Measurements from ENCODE around the gene PDE5A.

Gene PDE5A

DNA sequence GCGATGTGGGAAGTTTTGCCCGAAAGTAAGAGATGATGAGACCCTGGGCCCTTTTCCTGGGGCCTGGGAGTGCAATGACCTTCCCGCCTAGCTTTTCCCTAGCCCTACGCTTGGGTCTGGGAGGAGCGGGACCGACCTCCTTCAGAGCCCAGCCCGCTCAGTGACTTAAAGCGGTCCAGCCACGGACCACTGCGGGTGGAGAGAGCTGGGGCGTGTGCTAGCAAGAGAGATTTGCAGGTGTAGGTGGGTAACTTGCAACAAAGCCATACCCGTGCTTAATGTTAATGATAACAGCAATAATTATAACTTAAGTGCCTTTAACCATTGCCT, 503 bp upstream of the PDE5A start (continued):
- TF ChIP-seq, protein P1, sequence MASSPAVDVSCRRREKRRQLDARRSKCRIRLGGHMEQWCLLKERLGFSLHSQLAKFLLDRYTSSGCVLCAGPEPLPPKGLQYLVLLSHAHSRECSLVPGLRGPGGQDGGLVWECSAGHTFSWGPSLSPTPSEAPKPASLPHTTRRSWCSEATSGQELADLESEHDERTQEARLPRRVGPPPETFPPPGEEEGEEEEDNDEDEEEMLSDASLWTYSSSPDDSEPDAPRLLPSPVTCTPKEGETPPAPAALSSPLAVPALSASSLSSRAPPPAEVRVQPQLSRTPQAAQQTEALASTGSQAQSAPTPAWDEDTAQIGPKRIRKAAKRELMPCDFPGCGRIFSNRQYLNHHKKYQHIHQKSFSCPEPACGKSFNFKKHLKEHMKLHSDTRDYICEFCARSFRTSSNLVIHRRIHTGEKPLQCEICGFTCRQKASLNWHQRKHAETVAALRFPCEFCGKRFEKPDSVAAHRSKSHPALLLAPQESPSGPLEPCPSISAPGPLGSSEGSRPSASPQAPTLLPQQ (tag by site-specific recombination; IDR thresholded peaks at IDR 0.05): peak; percentile 2; the same call in 1 of the 2 replicates
- no peak for TF ChIP-seq ZNF16 (tag by site-specific recombination; IDR thresholded peaks at IDR 0.05; ENCODE audit: low read depth)
- TF ChIP-seq ZSCAN30 (tag by site-specific recombination; IDR thresholded peaks at IDR 0.05): no peak
- TF ChIP-seq ZNF596 (tag by site-specific recombination; IDR thresholded peaks at IDR 0.05): no peak
- TF ChIP-seq SP7 (tag by site-specific recombination; IDR thresholded peaks at IDR 0.05): 0 out of 2 replicates have a peak, but pooled peaks have one; percentile 8
- TF ChIP-seq ZNF747 (tag by site-specific recombination; IDR thresholded peaks at IDR 0.05): no peak
- no peak for TF ChIP-seq ZNF341 (tag by site-specific recombination; IDR thresholded peaks at IDR 0.05; ENCODE audit: low read depth)
- TF ChIP-seq, protein P2, sequence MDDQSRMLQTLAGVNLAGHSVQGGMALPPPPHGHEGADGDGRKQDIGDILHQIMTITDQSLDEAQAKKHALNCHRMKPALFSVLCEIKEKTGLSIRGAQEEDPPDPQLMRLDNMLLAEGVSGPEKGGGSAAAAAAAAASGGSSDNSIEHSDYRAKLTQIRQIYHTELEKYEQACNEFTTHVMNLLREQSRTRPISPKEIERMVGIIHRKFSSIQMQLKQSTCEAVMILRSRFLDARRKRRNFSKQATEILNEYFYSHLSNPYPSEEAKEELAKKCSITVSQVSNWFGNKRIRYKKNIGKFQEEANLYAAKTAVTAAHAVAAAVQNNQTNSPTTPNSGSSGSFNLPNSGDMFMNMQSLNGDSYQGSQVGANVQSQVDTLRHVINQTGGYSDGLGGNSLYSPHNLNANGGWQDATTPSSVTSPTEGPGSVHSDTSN (CRISPR knock-in tag; IDR thresholded peaks at IDR 0.05): 0 out of 2 replicates have a peak, but pooled peaks have one; percentile 5
- TF ChIP-seq, protein P3, sequence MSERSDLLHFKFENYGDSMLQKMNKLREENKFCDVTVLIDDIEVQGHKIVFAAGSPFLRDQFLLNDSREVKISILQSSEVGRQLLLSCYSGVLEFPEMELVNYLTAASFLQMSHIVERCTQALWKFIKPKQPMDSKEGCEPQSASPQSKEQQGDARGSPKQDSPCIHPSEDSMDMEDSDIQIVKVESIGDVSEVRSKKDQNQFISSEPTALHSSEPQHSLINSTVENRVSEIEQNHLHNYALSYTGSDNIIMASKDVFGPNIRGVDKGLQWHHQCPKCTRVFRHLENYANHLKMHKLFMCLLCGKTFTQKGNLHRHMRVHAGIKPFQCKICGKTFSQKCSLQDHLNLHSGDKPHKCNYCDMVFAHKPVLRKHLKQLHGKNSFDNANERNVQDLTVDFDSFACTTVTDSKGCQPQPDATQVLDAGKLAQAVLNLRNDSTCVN (tag by site-specific recombination; optimal IDR thresholded peaks at IDR 0.05): peak; percentile 8
- peak; percentile 93 for TF ChIP-seq ZBTB48 (tag by site-specific recombination; IDR thresholded peaks at IDR 0.05)
- TF ChIP-seq ZNF501 (tag by site-specific recombination; IDR thresholded peaks at IDR 0.05): no peak
- TF ChIP-seq SP2 (tag by site-specific recombination; IDR thresholded peaks at IDR 0.05): no peak
- no peak for TF ChIP-seq ZNF133 (tag by site-specific recombination; IDR thresholded peaks at IDR 0.05)
- no peak for TF ChIP-seq ZNF292 (tag by site-specific recombination; IDR thresholded peaks at IDR 0.05; ENCODE audit: borderline replicate concordance, low read depth)
- TF ChIP-seq KLF16 (tag by site-specific recombination; IDR thresholded peaks at IDR 0.05): no peak
- TF ChIP-seq, protein P4, sequence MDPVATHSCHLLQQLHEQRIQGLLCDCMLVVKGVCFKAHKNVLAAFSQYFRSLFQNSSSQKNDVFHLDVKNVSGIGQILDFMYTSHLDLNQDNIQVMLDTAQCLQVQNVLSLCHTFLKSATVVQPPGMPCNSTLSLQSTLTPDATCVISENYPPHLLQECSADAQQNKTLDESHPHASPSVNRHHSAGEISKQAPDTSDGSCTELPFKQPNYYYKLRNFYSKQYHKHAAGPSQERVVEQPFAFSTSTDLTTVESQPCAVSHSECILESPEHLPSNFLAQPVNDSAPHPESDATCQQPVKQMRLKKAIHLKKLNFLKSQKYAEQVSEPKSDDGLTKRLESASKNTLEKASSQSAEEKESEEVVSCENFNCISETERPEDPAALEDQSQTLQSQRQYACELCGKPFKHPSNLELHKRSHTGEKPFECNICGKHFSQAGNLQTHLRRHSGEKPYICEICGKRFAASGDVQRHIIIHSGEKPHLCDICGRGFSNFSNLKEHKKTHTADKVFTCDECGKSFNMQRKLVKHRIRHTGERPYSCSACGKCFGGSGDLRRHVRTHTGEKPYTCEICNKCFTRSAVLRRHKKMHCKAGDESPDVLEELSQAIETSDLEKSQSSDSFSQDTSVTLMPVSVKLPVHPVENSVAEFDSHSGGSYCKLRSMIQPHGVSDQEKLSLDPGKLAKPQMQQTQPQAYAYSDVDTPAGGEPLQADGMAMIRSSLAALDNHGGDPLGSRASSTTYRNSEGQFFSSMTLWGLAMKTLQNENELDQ (tag by site-specific recombination; IDR thresholded peaks at IDR 0.05; ENCODE audit: low read depth): no peak
- no peak for TF ChIP-seq ZNF549 (tag by site-specific recombination; IDR thresholded peaks at IDR 0.05)

DNA sequence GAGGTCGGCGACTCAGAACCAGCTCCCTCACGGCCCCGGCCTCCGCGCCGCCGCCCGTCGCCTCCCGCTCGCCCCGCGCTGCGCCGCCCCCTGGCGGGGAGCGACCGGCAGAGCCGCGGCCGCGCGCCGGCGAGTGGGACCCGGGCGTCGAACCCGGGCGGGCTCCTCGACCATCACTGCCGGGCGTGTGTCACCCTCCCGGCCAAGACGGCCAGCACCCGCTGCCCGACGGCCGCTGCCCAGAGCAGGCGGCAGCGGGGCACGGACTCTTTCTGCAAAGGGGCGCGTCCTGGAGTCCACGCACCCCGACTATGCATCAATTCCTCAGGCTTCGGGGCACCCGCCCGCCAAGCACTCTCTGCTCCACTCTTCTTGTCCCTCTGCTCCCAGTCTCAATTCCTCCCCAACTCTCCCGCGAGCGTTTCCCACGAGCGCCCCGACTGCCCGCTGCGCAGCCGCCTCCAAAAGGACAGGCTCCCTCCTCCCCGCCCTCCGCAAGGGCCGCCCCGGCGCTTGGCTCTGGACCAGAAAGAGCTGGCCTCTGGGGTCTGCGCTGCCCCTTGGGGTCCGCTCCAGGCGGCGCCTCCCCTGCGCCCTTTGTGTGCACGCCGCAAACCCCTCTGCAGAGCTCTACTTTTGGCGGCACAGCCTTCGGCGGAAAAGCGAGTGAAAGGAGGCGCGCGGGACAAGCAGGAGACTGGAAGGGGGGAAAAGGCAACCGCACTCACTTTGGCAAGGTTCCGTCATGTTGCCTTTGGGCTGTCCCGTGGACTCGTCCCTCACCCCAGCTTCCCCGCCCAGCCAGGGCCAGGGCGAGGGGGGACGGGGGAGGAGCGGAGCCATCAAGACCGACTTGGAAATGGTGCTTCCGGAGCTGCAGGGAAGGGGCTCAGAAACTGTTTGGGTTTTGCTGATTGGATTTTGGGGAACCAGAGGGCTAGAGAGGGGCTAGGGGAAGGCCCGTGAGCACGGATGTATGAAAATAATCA, 1.0 kb downstream of the PDE5A start:
- ChIA-PET CTCF (interaction anchor here (0.6 to 3.1 kb wide), 19 partner anchors 10 to 525 kb away, joined by 3 to 18 read pairs (median 4); partner anchors contain the start of gene MAD2L1), POLR2A (interaction anchor here (0.8 to 2.5 kb wide), 7 partner anchors 15 to 427 kb away, joined by 3 to 22 read pairs (median 4); no protein-coding TSS in a partner anchor)
- Histone ChIP-seq H3K4me1 (ENCODE audit: control insufficient read depth, insufficient read depth, low read length) (peaks cover 5% of the 10 kb centered on the region; the same call in 1 of the 2 replicates), H3K9me3 (ENCODE audit: control insufficient read depth, insufficient read depth, low read depth, low read length) (no peaks in the 10 kb centered on the region), H3K4me3 (ENCODE audit: low read depth, low read length) (peak overlapping the region; percentile 80), H3K36me3 (ENCODE audit: control insufficient read depth in 2 of 2, insufficient read depth in 1 of 2, low read length in 2 of 2) (no peaks in the 10 kb centered on the region), H3K27ac (ENCODE audit: extremely low read depth, low read depth, low read length) (peak overlapping the region; percentile 93)
- TF ChIP-seq ZIC2 (tag by site-specific recombination; IDR thresholded peaks at IDR 0.05) (peak; percentile 63; the same call in 1 of the 2 replicates), ZNF48 (tag by site-specific recombination; IDR thresholded peaks at IDR 0.05) (no peak), KLF10 (tag by site-specific recombination; IDR thresholded peaks at IDR 0.05) (no peak), ZNF777 (tag by site-specific recombination; IDR thresholded peaks at IDR 0.05; ENCODE audit: borderline replicate concordance) (0 out of 2 replicates have a peak, but pooled peaks have one; percentile 67), ZBTB17 (tag by site-specific recombination; IDR thresholded peaks at IDR 0.05) (0 out of 2 replicates have a peak, but pooled peaks have one; percentile 5), SP3 (tag by site-specific recombination; IDR thresholded peaks at IDR 0.05) (peak; percentile 52; the same call in 1 of the 2 replicates), ZNF785 (tag by site-specific recombination; IDR thresholded peaks at IDR 0.05) (no peak)
- TF ChIP-seq, protein P5, sequence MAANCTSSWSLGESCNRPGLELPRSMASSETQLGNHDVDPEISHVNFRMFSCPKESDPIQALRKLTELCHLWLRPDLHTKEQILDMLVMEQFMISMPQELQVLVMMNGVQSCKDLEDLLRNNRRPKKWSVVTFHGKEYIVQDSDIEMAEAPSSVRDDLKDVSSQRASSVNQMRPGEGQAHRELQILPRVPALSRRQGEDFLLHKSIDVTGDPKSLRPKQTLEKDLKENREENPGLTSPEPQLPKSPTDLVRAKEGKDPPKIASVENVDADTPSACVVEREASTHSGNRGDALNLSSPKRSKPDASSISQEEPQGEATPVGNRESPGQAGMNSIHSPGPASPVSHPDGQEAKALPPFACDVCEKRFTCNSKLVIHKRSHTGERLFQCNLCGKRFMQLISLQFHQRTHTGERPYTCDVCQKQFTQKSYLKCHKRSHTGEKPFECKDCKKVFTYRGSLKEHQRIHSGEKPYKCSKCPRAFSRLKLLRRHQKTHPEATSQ (tag by site-specific recombination; IDR thresholded peaks at IDR 0.05): 0 out of 2 replicates have a peak, but pooled peaks have one; percentile 26
- TF ChIP-seq, protein P1 (tag by site-specific recombination; IDR thresholded peaks at IDR 0.05): peak; percentile 53; the same call in 1 of the 2 replicates

Measured in HEK293 (cell line).